Tibial nerve (tissue), 4 donors: ENCODE results near the gene CHKB.

ENCODE experiments used
- EP300 ChIP-seq, 2 donors: sonication (generic); formaldehyde crosslinking; IDR thresholded peaks; one replicate each; pipeline ENCODE4 v1.6.1; 2017; ENCODE audit warnings: antibody characterized with exemption in 2 of 2, mild to moderate bottlenecking in 1 of 2
- POLR2A ChIP-seq, 2 donors: fragments of 450-650 bp; IDR thresholded peaks; one replicate each; pipeline ENCODE4 v1.6.1; 2017; ENCODE audit warnings: antibody characterized with exemption in 2 of 2, mild to moderate bottlenecking in 2 of 2, moderate library complexity in 2 of 2
- TF ChIP-seq, protein P1 (sequence below), 5 experiments: fragments of 200-600 bp in 3 of 5; fragments of 450-650 bp in 2 of 5; sonication (generic) in 3 of 5; IDR thresholded peaks; one replicate each; pipeline ENCODE4 v1.5.1; 2016 to 2019; ENCODE audit warnings: antibody characterized with exemption in 5 of 5, mild to moderate bottlenecking in 3 of 5, moderate library complexity in 2 of 5

DNA sequence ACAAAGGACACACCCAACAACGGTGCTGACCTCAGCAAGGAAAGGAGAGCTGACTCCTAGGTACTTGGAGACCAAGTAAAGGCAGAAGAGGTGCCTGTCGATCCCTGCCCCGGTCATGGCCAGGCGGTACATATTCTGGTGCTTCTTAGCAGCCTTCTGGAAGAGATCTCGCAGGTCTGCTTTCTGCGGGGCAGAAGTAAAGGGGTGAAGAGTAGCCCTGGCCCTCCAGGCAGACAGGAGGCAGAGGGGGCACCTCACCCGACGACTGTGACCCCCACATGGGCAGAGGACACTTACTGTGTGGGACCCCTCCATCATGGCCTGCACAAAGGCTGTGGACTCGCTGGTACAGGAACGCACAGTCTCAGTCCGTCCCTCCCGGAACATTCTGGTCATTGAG is 11.8 kb downstream of the CHKB start:
- TF ChIP-seq, protein P1, sequence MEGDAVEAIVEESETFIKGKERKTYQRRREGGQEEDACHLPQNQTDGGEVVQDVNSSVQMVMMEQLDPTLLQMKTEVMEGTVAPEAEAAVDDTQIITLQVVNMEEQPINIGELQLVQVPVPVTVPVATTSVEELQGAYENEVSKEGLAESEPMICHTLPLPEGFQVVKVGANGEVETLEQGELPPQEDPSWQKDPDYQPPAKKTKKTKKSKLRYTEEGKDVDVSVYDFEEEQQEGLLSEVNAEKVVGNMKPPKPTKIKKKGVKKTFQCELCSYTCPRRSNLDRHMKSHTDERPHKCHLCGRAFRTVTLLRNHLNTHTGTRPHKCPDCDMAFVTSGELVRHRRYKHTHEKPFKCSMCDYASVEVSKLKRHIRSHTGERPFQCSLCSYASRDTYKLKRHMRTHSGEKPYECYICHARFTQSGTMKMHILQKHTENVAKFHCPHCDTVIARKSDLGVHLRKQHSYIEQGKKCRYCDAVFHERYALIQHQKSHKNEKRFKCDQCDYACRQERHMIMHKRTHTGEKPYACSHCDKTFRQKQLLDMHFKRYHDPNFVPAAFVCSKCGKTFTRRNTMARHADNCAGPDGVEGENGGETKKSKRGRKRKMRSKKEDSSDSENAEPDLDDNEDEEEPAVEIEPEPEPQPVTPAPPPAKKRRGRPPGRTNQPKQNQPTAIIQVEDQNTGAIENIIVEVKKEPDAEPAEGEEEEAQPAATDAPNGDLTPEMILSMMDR (IDR thresholded peaks at IDR 0.05): no peak
- no peak for TF ChIP-seq POLR2A (IDR thresholded peaks at IDR 0.05)
- no peak for TF ChIP-seq EP300 (IDR thresholded peaks at IDR 0.05)
